GM10266 (cell line): Measurements from ENCODE around the gene MCCC2.

Source experiments
- DNase-seq: peaks from one replicate; pipeline ENCODE4 v3.0.0; 2012; ENCODE audit errors: extremely low spot score
- TF ChIP-seq, protein P1 (sequence below): IDR thresholded peaks from 2 replicates; pipeline ENCODE4 v1.5.1; 2012; ENCODE audit warnings: mild to moderate bottlenecking, low read depth; ENCODE audit not compliant: control insufficient read depth, insufficient read depth; ENCODE audit errors: missing control alignments

MCCC2 gene

DNA sequence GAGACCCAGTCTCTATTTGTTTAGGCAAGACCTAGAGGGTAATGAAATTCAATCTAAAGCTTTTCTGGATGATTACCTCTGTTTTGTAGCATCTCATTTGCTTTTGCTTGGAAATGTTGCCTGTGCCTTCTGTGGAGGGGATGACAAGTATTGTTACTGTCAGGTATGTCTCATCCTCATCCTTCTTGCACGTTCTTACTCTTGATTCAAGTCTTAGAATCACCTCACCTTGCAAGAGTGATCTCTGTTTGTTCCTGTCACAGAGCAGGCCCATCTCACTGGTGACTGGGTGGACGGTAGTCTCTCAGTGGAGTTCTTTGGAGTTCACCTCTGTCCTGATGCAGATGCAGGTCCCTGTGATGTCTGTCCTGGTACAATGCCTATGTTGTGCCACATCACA is 33.5 kb downstream of the MCCC2 start:
- TF ChIP-seq, protein P1, sequence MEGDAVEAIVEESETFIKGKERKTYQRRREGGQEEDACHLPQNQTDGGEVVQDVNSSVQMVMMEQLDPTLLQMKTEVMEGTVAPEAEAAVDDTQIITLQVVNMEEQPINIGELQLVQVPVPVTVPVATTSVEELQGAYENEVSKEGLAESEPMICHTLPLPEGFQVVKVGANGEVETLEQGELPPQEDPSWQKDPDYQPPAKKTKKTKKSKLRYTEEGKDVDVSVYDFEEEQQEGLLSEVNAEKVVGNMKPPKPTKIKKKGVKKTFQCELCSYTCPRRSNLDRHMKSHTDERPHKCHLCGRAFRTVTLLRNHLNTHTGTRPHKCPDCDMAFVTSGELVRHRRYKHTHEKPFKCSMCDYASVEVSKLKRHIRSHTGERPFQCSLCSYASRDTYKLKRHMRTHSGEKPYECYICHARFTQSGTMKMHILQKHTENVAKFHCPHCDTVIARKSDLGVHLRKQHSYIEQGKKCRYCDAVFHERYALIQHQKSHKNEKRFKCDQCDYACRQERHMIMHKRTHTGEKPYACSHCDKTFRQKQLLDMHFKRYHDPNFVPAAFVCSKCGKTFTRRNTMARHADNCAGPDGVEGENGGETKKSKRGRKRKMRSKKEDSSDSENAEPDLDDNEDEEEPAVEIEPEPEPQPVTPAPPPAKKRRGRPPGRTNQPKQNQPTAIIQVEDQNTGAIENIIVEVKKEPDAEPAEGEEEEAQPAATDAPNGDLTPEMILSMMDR = no peak

DNA sequence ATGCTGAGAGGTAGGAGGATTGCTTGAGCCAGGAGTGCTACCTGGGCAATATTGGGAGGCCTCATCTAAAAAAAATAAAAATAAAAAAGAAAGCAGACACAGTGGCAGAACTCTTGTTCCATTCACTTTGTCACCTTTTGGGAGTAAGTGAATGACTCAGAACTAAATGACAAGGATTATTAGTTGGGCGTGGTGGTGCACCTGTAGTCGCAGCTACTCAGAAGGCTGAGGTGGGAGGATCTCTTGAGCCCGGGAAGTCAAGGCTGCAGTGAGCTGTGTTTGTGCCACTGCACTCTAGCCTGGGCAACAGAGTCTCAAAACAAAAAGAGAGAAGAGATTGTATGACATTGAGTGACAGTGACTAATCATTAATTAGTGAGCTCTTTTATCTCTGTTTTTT is 34.1 kb downstream of the MCCC2 start:
- DNase-seq = no peak
- TF ChIP-seq, protein P1 = no peak

More for the DNA sequence above, 33.5 kb downstream of the MCCC2 start:
- DNase-seq = no peak

DNA sequence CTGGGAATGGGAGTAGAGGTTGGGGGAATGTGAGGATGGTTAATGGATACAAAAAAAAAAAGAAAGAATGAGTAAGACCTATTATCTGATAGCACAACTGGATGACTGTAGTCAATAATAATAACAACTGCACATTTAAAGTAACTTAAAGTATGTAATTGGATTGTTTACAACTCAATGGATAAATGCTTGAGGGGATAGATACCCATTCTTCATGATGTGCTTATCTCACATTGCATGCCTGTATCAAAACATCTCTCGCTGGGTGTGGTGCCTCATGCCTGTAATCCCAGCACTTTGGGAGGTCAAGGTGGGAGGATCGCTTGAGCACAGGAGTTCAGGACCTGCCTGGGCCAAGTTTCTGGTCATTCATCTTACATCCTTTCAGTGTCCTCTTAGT is 34.6 kb downstream of the MCCC2 start:
- no peak for DNase-seq
- TF ChIP-seq, protein P1 = no peak

DNA sequence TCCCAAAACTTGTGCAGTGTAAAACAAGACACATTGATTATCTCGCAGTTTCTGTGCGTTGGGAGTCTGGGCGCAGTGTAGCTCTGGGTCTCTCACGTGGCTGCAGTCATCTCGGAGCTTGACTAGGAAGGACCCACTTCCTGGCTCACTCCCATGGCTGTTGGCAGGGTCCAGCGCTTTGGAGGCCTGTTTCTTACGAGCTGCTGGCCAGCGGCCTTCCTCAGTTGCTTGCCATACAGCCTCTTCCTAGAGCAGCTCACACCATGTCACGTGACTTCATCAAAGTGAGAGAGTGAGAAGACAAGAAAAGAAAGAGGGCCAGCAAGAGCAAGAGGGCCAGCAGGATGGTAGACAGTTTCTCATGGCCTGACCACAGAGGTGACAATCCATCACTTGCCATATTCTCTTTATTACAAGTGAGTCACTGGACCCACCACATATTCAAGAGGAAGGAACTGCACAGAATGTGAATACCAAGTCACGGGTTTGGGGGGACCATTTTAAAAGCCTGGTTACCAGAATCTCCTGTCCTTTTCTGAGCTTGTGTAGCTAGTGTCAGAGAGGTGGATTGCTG is 36.2 kb downstream of the MCCC2 start:
- TF ChIP-seq, protein P1 = no peak
- no peak for DNase-seq

DNA sequence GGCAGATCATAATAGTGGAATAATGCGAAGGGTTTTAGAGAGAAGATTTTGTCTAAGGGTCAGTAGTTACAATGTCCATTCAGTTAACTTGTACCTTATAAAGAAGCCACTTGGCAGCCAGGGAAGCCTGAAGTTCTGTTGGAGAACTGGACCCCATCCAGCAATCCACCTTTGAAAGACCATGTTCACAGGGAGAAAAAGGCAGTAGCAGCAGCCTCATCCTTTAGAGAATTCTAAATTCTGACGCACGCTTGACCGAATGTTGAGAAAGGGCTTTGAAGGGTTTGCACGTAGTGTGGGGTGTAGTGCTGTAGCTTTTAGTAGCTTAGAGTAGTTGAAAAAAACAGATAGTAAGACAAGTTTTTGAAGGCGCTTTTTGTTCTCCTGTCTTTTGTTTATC is 42.8 kb downstream of the MCCC2 start:
- TF ChIP-seq, protein P1 = no peak
- no peak for DNase-seq

DNA sequence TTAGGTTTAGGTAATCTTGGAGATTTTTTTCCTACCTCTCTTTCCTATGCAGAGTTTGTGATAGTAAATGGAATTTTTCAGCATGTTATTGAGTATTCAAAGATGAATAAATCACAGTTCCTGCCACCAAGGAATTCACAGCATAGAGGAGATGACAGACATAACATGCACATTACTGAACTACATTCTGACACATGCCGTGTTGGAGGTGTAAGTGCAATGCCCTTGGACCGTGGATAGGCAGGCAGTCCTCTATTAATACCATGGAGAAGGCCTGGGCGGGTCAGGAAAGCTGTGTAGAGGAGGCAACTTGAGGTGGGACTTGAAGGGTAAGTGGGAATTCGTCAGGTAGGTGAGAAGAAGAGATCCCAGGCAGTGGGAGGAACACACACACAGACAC is 43.9 kb downstream of the MCCC2 start:
- no peak for DNase-seq
- TF ChIP-seq, protein P1 = no peak

DNA sequence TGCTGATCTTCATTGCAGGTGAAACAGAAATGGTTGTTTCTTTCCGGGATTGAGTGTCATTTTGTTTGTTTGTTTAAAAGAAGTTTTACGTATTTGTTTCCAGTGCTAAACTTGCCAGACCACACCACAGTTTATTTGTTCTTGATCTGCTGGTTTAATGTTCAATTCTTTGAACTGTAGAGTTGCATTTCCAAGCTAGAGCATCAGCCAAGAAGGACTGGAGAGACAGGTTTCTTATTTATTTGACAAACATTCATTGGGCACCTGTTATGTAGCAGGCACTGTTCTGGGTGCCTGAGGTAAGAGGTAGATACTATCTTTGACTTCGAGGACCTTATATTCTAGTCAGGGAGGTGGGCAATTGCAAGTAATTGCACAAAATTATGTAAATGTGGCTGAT is 45.0 kb downstream of the MCCC2 start:
- no peak for DNase-seq
- TF ChIP-seq, protein P1 = no peak
